Hematopoietic multipotent progenitor cell treated with erythropoietin and hydrocortisone succinate and interleukin-3 and kit ligand, for 4 days (in vitro differentiated cells): ENCODE results near the gene ABCC8.
A peak's percentile ranks its signal among the peaks of the same experiment; 100 is the strongest.

Experiments used
- DNase-seq: peaks from one replicate; pipeline ENCODE4 v3.0.0-alpha.2; 2015

Gene ABCC8

GRCh38 chr11:17423533-17424310 is 52.9 kb downstream of the ABCC8 start:
- DNase-seq = no peak

- no peak for DNase-seq
Observed at GRCh38 chr11:17421781-17422180, 54.9 kb downstream of the ABCC8 start.

- no peak for DNase-seq
Observed at GRCh38 chr11:17418444-17419081, 58.1 kb downstream of the ABCC8 start.

GRCh38 chr11:17416492-17416891 is 60.2 kb downstream of the ABCC8 start:
- DNase-seq = no peak

- DNase-seq = no peak
Observed at GRCh38 chr11:17415523-17416104, 61.0 kb downstream of the ABCC8 start.

- no peak for DNase-seq
Observed at GRCh38 chr11:17414992-17415391, 61.7 kb downstream of the ABCC8 start.

GRCh38 chr11:17414317-17414737 is 62.3 kb downstream of the ABCC8 start:
- DNase-seq = no peak

GRCh38 chr11:17413414-17414316 is 63.0 kb downstream of the ABCC8 start:
- DNase-seq = no peak

- peak; percentile 31 for DNase-seq
Observed at GRCh38 chr11:17412488-17413180, 64.0 kb downstream of the ABCC8 start.

GRCh38 chr11:17411418-17411817 is 65.2 kb downstream of the ABCC8 start:
- DNase-seq = no peak

GRCh38 chr11:17410606-17411379 is 65.9 kb downstream of the ABCC8 start:
- no peak for DNase-seq

- no peak for DNase-seq
Observed at GRCh38 chr11:17408641-17409040, 68.0 kb downstream of the ABCC8 start.

GRCh38 chr11:17408026-17408425 is 68.6 kb downstream of the ABCC8 start:
- DNase-seq = no peak

- no peak for DNase-seq
Observed at GRCh38 chr11:17407575-17407974, 69.1 kb downstream of the ABCC8 start.

GRCh38 chr11:17406818-17407149 is 69.9 kb downstream of the ABCC8 start:
- no peak for DNase-seq

GRCh38 chr11:17406082-17406817 is 70.4 kb downstream of the ABCC8 start:
- no peak for DNase-seq

- no peak for DNase-seq
Observed at GRCh38 chr11:17405232-17406005, 71.2 kb downstream of the ABCC8 start.

GRCh38 chr11:17403980-17404759 is 72.5 kb downstream of the ABCC8 start:
- DNase-seq = no peak

GRCh38 chr11:17402486-17402885 is 74.2 kb downstream of the ABCC8 start:
- DNase-seq = no peak
